Prostate gland (tissue), 2 donors: ENCODE measurements around the gene PEAR1. TPM values are rescaled to one million over a fixed set of nuclear protein-coding genes. Genes with fewer than 3 reads are reported as not detected.

Experiments
- DNase-seq: peaks from one replicate; pipeline ENCODE4 v3.0.0-alpha.2; 2019; ENCODE audit warnings: low spot score
- H3K27ac ChIP-seq, 2 donors: fragments of 200-600 bp; sonication (generic); 2 replicates each; pipeline ENCODE4 v1.5.1; 2017 to 2019
- H3K27me3 ChIP-seq: fragments of 200-600 bp; sonication (generic); replicated peaks from 2 replicates; pipeline ENCODE4 v1.5.1; 2019; ENCODE audit not compliant: insufficient read depth
- H3K36me3 ChIP-seq, 2 donors: fragments of 200-600 bp; sonication (generic); 1 replicate in 1 of 2; 2 replicates in 1 of 2; pipeline versions ENCODE4 v1.5.1 to v1.8.1; 2017 to 2019
- H3K4me1 ChIP-seq: fragments of 200-600 bp; sonication (generic); replicated peaks from 2 replicates; pipeline ENCODE4 v1.5.1; 2019
- H3K4me3 ChIP-seq, 2 donors: fragments of 200-600 bp; sonication (generic); 2 replicates each; pipeline ENCODE4 v1.5.1; 2017 to 2019
- H3K9me3 ChIP-seq: fragments of 200-600 bp; sonication (generic); 2 replicates; pipeline ENCODE4 v1.5.1; 2017
- CTCF ChIP-seq, 4 experiments: fragments of 200-600 bp in 2 of 4; fragments of 450-650 bp in 2 of 4; sonication (generic) in 2 of 4; IDR thresholded peaks; 1 replicate in 3 of 4; 2 replicates in 1 of 4; pipeline ENCODE4 v1.5.1; 2016 to 2019; ENCODE audit warnings: antibody characterized with exemption in 4 of 4, mild to moderate bottlenecking in 2 of 4, moderate library complexity in 2 of 4
- POLR2A ChIP-seq: fragments of 450-650 bp; IDR thresholded peaks from one replicate; pipeline ENCODE4 v1.6.1; 2016; ENCODE audit warnings: antibody characterized with exemption, mild to moderate bottlenecking
- POLR2AphosphoS5 ChIP-seq: sonication (generic); formaldehyde crosslinking; IDR thresholded peaks from one replicate; pipeline ENCODE4 v1.6.1; 2017; ENCODE audit warnings: antibody characterized with exemption
- WGBS: methylation state at CpG from one replicate; pipeline ENCODE4 v1.1.5; 2018; 5-methylcytosine and 5-hydroxymethylcytosine counted together
- intact Hi-C: fragments of 100-400 bp; cut with DNase I; formaldehyde crosslinking; loops from one replicate; pipeline ENCODE4 v1.14.2; 2022
- total RNA-seq, 2 donors: library from RNA; depleted of rRNA; stranded (reverse); fragments of >200 nt; gene quantifications; one replicate each; pipeline ENCODE4 v1.1.0, GENCODE V29; 2016

The PEAR1 gene
- total RNA-seq, 2 donors from 2014 or later = 3.6 to 20.0 TPM

GRCh38 chr1:156887317-156887716 is 6.2 kb upstream of the PEAR1 start:
- Histone ChIP-seq H3K4me1 (no peaks in the 10 kb centered on the region), H3K36me3 (no peaks in the 10 kb centered on the region), H3K27me3 (no peaks in the 10 kb centered on the region), H3K4me3 (no peak overlapping the region), H3K27ac (no peak overlapping the region), H3K9me3 (no peaks in the 10 kb centered on the region)
- intact Hi-C loops = loop anchor here (5.0 kb wide), 1 partner anchor 50 kb away; no protein-coding TSS in a partner anchor
- DNase-seq = no peak
- 44% methylated on average over 3 of the region's 3 CpGs for WGBS
- no peak for TF ChIP-seq POLR2A
- no peak for TF ChIP-seq CTCF (IDR thresholded peaks at IDR 0.05)
- TF ChIP-seq POLR2AphosphoS5 = no peak

GRCh38 chr1:156887734-156888133 is 5.8 kb upstream of the PEAR1 start:
- 42% methylated on average over 6 of the region's 6 CpGs for WGBS
- no peak for DNase-seq
- H3K27me3 ChIP-seq = no peaks in the 10 kb centered on the region
- no peak overlapping the region for H3K27ac ChIP-seq
- no peaks in the 10 kb centered on the region for H3K9me3 ChIP-seq
- no peaks in the 10 kb centered on the region for H3K4me1 ChIP-seq
- intact Hi-C loops = loop anchor here (5.0 kb wide), 1 partner anchor 50 kb away; no protein-coding TSS in a partner anchor
- no peak for TF ChIP-seq POLR2AphosphoS5
- no peak for TF ChIP-seq POLR2A
- no peak for TF ChIP-seq CTCF (IDR thresholded peaks at IDR 0.05)
- H3K36me3 ChIP-seq = no peaks in the 10 kb centered on the region
- H3K4me3 ChIP-seq = no peak overlapping the region

- Histone ChIP-seq H3K27ac (no peak overlapping the region), H3K9me3 (no peaks in the 10 kb centered on the region), H3K36me3 (no peaks in the 10 kb centered on the region), H3K4me3 (no peak overlapping the region), H3K27me3 (peaks cover 2% of the 10 kb centered on the region), H3K4me1 (peaks cover 3% of the 10 kb centered on the region)
- peak; percentile 62 for DNase-seq
- WGBS = 45% methylated on average over 8 of the region's 8 CpGs
- peak; percentile 20 for TF ChIP-seq POLR2AphosphoS5
- peak; percentile 31 to 78 (median 70) for TF ChIP-seq CTCF (IDR thresholded peaks at IDR 0.05)
- TF ChIP-seq POLR2A = no peak
- intact Hi-C loops = loop anchor here (5.0 kb wide), 1 partner anchor 53 kb away; no protein-coding TSS in a partner anchor
These were observed 3.5 kb upstream of the PEAR1 start for GRCh38 chr1:156889802-156890580.

- intact Hi-C loops = no loop called here
- Histone ChIP-seq H3K9me3 (no peaks in the 10 kb centered on the region), H3K4me1 (peaks cover 3% of the 10 kb centered on the region), H3K27ac (peak overlapping the region; percentile 64 to 75), H3K36me3 (no peaks in the 10 kb centered on the region), H3K27me3 (peaks cover 2% of the 10 kb centered on the region), H3K4me3 (peak overlapping the region in 1 of 2 donors; percentile 5)
- WGBS = 5% methylated on average over 48 of the region's 48 CpGs
- no peak for TF ChIP-seq POLR2A
- TF ChIP-seq POLR2AphosphoS5 = peak; percentile 55
- TF ChIP-seq CTCF (IDR thresholded peaks at IDR 0.05) = peak; percentile 15 to 84 (median 76)
- peak; percentile 75 for DNase-seq
These were observed 1.1 kb upstream of the PEAR1 start for GRCh38 chr1:156892190-156893047.
